NOMO-1 (cell line): Measurements from ENCODE around the gene HNRNPCL4.
"Not testable (repeated sequence)": the region's sequence is repeated elsewhere in the genome, so short reads cannot be mapped to it uniquely, and the experiment has no call there.

Experiments
- DNase-seq, 2 experiments: peaks; one replicate each; lab custom pipeline; 2025; ENCODE audit not compliant: unreplicated experiment in 2 of 2; lab: John Stamatoyannopoulos, UW

Gene HNRNPCL4

GRCh38 chr1:13165531-13165930 lies at the start of gene HNRNPCL4:
Gene HNRNPCL4 (minus strand): TSS chr1:13165631. CDS start chr1:13165467, 164 bp downstream.
- DNase-seq: not testable (repeated sequence)

- not testable (repeated sequence) for DNase-seq
Observed at GRCh38 chr1:13208712-13209111, 43.3 kb upstream of the HNRNPCL4 start.

- DNase-seq: not testable (repeated sequence)
Observed at GRCh38 chr1:13201309-13201708, 35.9 kb upstream of the HNRNPCL4 start, which contains the start of gene PRAMEF13. Gene PRAMEF13 (minus strand): TSS chr1:13201409. CDS start chr1:13199589, 1,820 bp downstream.

- not testable (repeated sequence) for DNase-seq
Observed at GRCh38 chr1:13171548-13171947, 6.1 kb upstream of the HNRNPCL4 start, which contains the start of gene PRAMEF9. Gene PRAMEF9 (plus strand): TSS chr1:13171848. CDS start chr1:13175281, 3,433 bp downstream.

- DNase-seq: not testable (repeated sequence)
Observed at GRCh38 chr1:13155909-13156308, 9.5 kb downstream of the HNRNPCL4 start, which contains the start of gene PRAMEF26. Gene PRAMEF26 (minus strand): TSS chr1:13156009. CDS start chr1:13153095, 2,914 bp downstream.

GRCh38 chr1:13116754-13117153 lies 48.7 kb downstream of the HNRNPCL4 start, which contains the start of gene HNRNPCL2:
Gene HNRNPCL2 (minus strand): TSS chr1:13116854. CDS start chr1:13116400, 454 bp downstream.
- DNase-seq: not testable (repeated sequence)
